Common myeloid progenitor, CD34-positive (primary cell): ENCODE data around the gene C10orf67. TPM values are rescaled to one million over a fixed set of nuclear protein-coding genes. Genes with fewer than 3 reads are reported as not detected.
"Not testable (repeated sequence)": the region's sequence is repeated elsewhere in the genome, so short reads cannot be mapped to it uniquely, and the experiment has no call there.

Source experiments
- CTCF ChIA-PET: fragments of 350-600 bp; sonication (Branson Sonifier 250); formaldehyde crosslinking; loops from one replicate; lab custom pipeline; 2021; ENCODE audit warnings: antibody characterized with exemption; lab: Charles Lee
- POLR2A ChIA-PET: fragments of 350-600 bp; sonication (Branson Sonifier 250); formaldehyde crosslinking; loops from one replicate; lab custom pipeline; 2021; ENCODE audit warnings: antibody characterized with exemption; lab: Charles Lee
- DNase-seq, 3 donors: peaks; one replicate each; pipeline versions ENCODE4 v3.0.0 to v3.0.0-alpha.2; 2013
- H3K27ac ChIP-seq, 2 experiments: 1 replicate in 1 of 2; 2 replicates in 1 of 2; pipeline ENCODE4 v1.7.0; 2013; ENCODE audit warnings: inconsistent platforms in 2 of 2, low read length in 2 of 2, mild to moderate bottlenecking in 2 of 2, low read depth in 1 of 2, moderate library complexity in 1 of 2; ENCODE audit not compliant: severe bottlenecking in 2 of 2, insufficient read depth in 1 of 2, poor library complexity in 1 of 2
- H3K27me3 ChIP-seq, 5 experiments: replicated peaks in 2 of 5; 1 replicate in 3 of 5; 2 replicates in 2 of 5; pipeline versions ENCODE4 v1.6.1 to v1.7.0; 2013; ENCODE audit warnings: low read length in 4 of 5, mild to moderate bottlenecking in 2 of 5, moderate library complexity in 2 of 5, inconsistent platforms in 1 of 5; ENCODE audit not compliant: insufficient read depth in 5 of 5, control insufficient read depth in 4 of 5
- H3K36me3 ChIP-seq, 4 experiments: 1 replicate in 2 of 4; 2 replicates in 2 of 4; pipeline versions ENCODE4 v1.6.1 to v1.7.0; 2013; ENCODE audit warnings: low read length in 3 of 4, control low read depth in 1 of 4, mild to moderate bottlenecking in 1 of 4; ENCODE audit not compliant: control insufficient read depth in 4 of 4, insufficient read depth in 4 of 4
- H3K4me1 ChIP-seq, 4 experiments: 1 replicate in 3 of 4; 2 replicates in 1 of 4; pipeline versions ENCODE4 v1.6.1 to v1.7.1; 2013; ENCODE audit warnings: low read length in 3 of 4, mild to moderate bottlenecking in 3 of 4, control low read depth in 1 of 4, inconsistent platforms in 1 of 4, moderate library complexity in 1 of 4; ENCODE audit not compliant: control insufficient read depth in 4 of 4, insufficient read depth in 4 of 4; ENCODE audit errors: control extremely low read depth in 1 of 4
- H3K4me3 ChIP-seq, 7 experiments: 1 replicate in 4 of 7; 2 replicates in 3 of 7; pipeline versions ENCODE4 v1.5.1 to v1.7.0; 2013; ENCODE audit warnings: mild to moderate bottlenecking in 7 of 7, low read length in 6 of 7, moderate library complexity in 6 of 7, inconsistent platforms in 2 of 7, low read depth in 2 of 7, control low read depth in 1 of 7; ENCODE audit not compliant: insufficient read depth in 4 of 7, control insufficient read depth in 1 of 7; ENCODE audit errors: extremely low read depth in 1 of 7
- H3K9me3 ChIP-seq, 5 experiments: 1 replicate in 4 of 5; 2 replicates in 1 of 5; pipeline versions ENCODE4 v1.6.1 to v1.7.1; 2013; ENCODE audit warnings: low read length in 4 of 5, mild to moderate bottlenecking in 2 of 5, inconsistent platforms in 1 of 5, low read depth in 1 of 5, moderate library complexity in 1 of 5; ENCODE audit not compliant: control insufficient read depth in 4 of 5, insufficient read depth in 2 of 5; ENCODE audit errors: control extremely low read depth in 1 of 5
- WGBS: methylation state at CpG from one replicate; pipeline ENCODE4 v1.1.5; 2013; ENCODE audit not compliant: insufficient coverage; 5-methylcytosine and 5-hydroxymethylcytosine counted together
- polyA plus RNA-seq: library from polyadenylated mRNA; unstranded; fragments of 120-200 nt; gene quantifications from one replicate; pipeline ENCODE4 v1.2.1, GENCODE V29; 2013

The C10orf67 gene
- not detected for polyA plus RNA-seq

DNA sequence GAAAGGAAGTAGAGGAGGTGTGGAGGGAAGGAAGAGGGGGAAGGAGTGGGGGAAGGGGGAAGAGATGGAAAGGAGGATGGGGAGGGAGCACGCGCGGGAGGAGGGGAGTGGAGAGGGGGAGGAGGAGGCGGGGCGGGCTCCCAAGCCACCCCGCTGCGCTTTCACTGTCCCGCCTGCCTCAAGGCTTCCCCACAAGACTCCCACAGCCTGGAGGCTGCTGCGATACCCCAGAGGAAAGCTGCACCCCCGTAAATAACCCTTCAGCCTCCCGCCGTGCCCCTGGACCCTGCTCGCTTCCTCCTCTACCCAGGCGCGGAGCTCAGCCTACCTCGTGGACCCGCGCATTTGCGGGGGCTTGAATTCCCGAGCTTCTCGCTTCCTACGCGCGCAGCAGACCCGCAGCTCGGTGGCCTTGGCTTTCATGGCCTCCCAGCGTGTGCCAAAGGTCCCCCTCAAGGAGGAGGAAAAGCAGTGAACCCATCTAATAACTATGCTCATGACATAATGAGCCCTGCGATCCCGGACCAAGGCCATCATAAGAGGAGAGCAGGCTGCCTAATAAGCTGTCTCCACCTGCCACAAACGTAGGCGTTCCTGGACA, at the start of gene C10orf67:
Gene C10orf67, minus strand, starts transcription at position 557 of the 601 bp plus-strand sequence. Its CDS starts 23 bp downstream, at position 534.
- H3K4me1 ChIP-seq = peaks cover 0 to 8% (median 6%) of the 10 kb centered on the region in 4 experiments
- peak within 1 kb of the TSS in 6 of 7 experiments; percentile 17 to 70 (median 55) for H3K4me3 ChIP-seq
- peak in 2 of 3 donors; percentile 13 to 19 for DNase-seq
- peaks cover 11 to 60% (median 28%) of the 10 kb centered on the region in 5 experiments for H3K27me3 ChIP-seq
- WGBS = 2% methylated on average over 25 of the region's 31 CpGs
- CTCF ChIA-PET = no interaction called here
- POLR2A ChIA-PET = no interaction called here
- no peaks in the 10 kb centered on the region for H3K36me3 ChIP-seq
- peaks cover 0 to 1% (median 0%) of the 10 kb centered on the region in 5 experiments for H3K9me3 ChIP-seq
- no peak within 1 kb of the TSS for H3K27ac ChIP-seq

DNA sequence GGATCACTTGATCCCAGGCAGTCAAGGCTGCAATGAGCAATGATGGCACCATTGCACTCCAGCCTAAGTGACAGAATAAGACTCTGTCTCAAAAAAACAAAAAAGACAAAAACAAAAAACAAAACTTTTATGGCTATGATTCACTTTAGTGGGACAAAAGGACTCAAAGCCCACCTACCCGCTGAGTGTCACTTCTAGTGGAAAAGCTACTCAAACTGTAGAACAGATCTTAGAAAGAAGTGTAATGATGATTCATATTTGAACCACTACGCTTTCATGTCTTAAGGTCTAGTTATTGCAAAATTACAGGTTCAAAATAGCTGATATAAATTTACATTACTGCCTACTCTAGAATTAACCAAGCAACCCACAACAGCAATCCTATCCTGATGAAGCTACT, 47.2 kb upstream of the C10orf67 start:
- ChIA-PET CTCF (no interaction called here), POLR2A (no interaction called here)
- DNase-seq = no peak
- Histone ChIP-seq H3K4me1 (no peaks in the 10 kb centered on the region), H3K9me3 (no peaks in the 10 kb centered on the region), H3K27ac (no peak overlapping the region), H3K4me3 (no peak overlapping the region), H3K27me3 (no peaks in the 10 kb centered on the region), H3K36me3 (no peaks in the 10 kb centered on the region)
- no CpG with 5 or more reads among the region's 2 CpGs for WGBS

- no peaks in the 10 kb centered on the region for H3K36me3 ChIP-seq
- CTCF ChIA-PET = no interaction called here
- POLR2A ChIA-PET = no interaction called here
- no peaks in the 10 kb centered on the region for H3K4me1 ChIP-seq
- H3K9me3 ChIP-seq = no peaks in the 10 kb centered on the region
- 96% methylated on average over 4 of the region's 4 CpGs for WGBS
- no peaks in the 10 kb centered on the region for H3K27me3 ChIP-seq
- DNase-seq = no peak
- no peak overlapping the region for H3K4me3 ChIP-seq
- no peak overlapping the region for H3K27ac ChIP-seq
Measured at GRCh38 chr10:23390809-23391208, 46.2 kb upstream of the C10orf67 start.

DNA sequence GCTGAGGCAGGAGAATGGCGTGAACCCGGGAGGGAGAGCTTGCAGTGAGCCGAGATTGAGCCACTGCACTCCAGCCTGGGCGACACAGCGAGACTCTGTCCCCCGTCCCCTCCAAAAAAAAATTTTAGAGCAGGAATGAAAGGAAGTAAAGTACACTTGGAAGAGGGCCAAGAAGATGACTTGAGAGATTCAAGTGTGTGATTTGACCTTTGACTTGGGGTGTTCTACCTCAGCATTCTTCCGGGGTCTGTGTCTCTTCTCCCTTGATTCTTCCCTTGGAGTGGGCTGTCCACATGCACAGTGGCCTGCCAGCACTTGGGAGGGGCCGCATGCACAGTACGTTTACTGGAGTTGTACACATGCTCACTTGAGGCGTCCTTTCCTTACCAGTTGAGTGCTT, 45.8 kb upstream of the C10orf67 start:
- H3K36me3 ChIP-seq, H3K27me3 ChIP-seq, DNase-seq, H3K9me3 ChIP-seq, H3K27ac ChIP-seq, POLR2A ChIA-PET, CTCF ChIA-PET, H3K4me3 ChIP-seq, H3K4me1 ChIP-seq: not testable (repeated sequence)
- 86% methylated on average over 10 of the region's 10 CpGs for WGBS

GRCh38 chr10:23387516-23387915, 42.9 kb upstream of the C10orf67 start:
- DNase-seq, H3K4me1 ChIP-seq, H3K27me3 ChIP-seq, H3K27ac ChIP-seq, H3K9me3 ChIP-seq, H3K4me3 ChIP-seq, POLR2A ChIA-PET, H3K36me3 ChIP-seq: not testable (repeated sequence)
- WGBS = 100% methylated on average over 1 of the region's 3 CpGs
- CTCF ChIA-PET = interaction anchor here (0.6 kb wide), 1 partner anchor 56 kb away, joined by 3 read pairs; no protein-coding TSS in a partner anchor

- 100% methylated on average over 2 of the region's 3 CpGs for WGBS
- Histone ChIP-seq H3K27ac (no peak overlapping the region), H3K4me3 (no peak overlapping the region), H3K9me3 (peaks cover 0 to 2% (median 0%) of the 10 kb centered on the region in 5 experiments), H3K36me3 (no peaks in the 10 kb centered on the region), H3K4me1 (no peaks in the 10 kb centered on the region), H3K27me3 (peaks cover 0 to 2% (median 0%) of the 10 kb centered on the region in 5 experiments)
- no peak for DNase-seq
- POLR2A ChIA-PET = no interaction called here
- CTCF ChIA-PET = no interaction called here
Measured at GRCh38 chr10:23386052-23386451, 41.5 kb upstream of the C10orf67 start.

- Histone ChIP-seq H3K27ac (no peak overlapping the region), H3K36me3 (no peaks in the 10 kb centered on the region), H3K27me3 (peaks cover 0 to 2% (median 0%) of the 10 kb centered on the region in 5 experiments), H3K4me1 (no peaks in the 10 kb centered on the region), H3K4me3 (no peak overlapping the region), H3K9me3 (peaks cover 0 to 2% (median 0%) of the 10 kb centered on the region in 5 experiments)
- no peak for DNase-seq
- WGBS = no CpG with 5 or more reads among the region's 1 CpG
- ChIA-PET CTCF (no interaction called here), POLR2A (no interaction called here)
Measured at GRCh38 chr10:23384364-23384763, 39.8 kb upstream of the C10orf67 start.
